ENCODE data around the gene PBX2. TPM values are rescaled to one million over a fixed set of nuclear protein-coding genes. Genes with fewer than 3 reads are reported as not detected.

PBX2 gene
- total RNA-seq, 1 experiment from 2014 or later, result 14.3 TPM

DNA sequence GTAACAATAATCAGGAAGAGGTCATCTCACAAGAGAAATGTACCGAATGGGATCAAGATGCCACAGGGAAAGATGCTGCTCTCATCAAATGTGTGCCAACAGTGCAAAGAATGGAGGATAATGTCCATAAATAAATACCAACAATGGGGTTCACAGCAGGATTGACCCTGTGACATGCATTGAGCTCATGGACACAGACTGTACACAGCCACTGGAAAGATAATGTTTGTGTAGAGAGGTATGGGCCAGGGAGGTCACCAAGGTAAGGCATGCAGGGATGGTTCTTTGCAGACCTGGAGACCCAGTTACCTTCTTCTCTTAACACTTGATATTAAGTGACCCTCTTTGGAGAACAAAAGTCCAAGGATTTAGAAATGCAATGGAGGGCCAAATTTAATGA is 15.6 kb downstream of the PBX2 start:
- no peak for DNase-seq (ENCODE audit: low spot score)

DNA sequence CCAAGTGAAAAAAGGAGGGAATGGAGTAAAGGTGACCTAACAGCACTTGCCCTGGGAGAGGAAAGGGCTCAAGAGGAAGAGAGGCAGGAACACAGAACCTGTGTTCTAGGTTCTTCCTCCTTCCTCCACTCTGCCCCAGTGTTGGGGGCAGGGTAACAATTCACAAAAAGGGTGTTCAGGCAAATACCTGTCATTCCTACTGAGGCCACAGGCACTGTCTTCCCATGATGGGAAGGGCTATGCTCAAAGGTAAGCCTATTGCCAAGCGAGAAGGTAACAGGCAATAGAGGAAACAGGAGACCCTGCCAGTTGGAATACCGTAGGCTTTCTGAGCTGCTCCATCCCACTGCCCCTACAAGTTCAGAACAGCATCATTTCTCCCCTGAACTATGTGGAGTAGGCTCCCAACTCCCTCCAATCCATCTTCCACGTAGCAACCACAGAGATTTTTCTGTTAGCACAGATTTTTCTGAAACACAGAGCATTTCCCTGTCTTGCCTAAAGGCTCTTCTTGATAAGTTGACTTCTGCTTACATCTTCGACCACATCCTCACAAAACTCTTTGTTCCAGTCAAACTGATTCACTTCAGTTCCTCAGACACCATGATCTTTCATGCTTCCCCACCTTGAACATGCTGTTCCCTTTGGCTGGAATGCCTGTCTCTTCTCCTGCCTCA is 16.8 kb downstream of the PBX2 start:
- DNase-seq (ENCODE audit: low spot score), result no peak

DNA sequence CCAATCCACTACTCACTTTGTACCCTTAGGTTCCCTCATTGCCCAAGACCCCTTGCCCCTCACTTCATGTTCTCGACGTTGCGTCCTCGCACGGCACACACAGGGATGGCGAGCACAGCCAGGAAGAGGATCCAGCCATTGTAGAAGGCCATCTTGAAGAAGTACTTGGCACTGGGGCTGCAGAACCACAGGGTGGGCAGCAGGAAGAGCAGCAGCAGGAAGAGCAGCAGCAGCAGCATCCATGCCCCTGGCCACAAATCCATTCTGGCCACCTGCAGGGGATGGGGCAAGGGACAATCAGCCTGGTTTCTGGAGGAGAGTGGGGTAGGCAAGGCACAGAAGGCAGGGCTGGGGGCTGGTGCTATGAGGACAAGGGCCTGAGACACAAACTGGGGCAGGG is 18.8 kb downstream of the PBX2 start:
- no peak for DNase-seq (ENCODE audit: low spot score)

DNA sequence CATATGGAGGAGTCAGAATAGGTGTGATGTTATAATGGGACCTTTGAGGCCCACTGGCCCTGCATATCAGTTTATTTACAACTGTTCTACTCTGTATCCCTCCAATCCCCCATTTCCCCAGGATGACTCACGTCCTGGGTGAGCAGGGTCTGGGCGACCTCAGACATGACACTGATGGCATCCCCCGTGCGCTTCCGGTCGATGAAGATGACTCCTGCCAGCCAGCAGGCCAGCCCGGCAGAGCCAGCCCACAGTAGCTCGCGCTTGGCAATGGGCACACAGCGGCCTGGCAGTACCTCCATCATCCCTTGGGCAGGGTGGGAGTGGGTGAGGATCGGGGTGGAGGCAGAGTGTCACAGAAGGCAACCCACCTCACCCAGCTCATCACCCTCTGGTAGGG is 19.7 kb downstream of the PBX2 start:
- DNase-seq (ENCODE audit: low spot score), result no peak

DNA sequence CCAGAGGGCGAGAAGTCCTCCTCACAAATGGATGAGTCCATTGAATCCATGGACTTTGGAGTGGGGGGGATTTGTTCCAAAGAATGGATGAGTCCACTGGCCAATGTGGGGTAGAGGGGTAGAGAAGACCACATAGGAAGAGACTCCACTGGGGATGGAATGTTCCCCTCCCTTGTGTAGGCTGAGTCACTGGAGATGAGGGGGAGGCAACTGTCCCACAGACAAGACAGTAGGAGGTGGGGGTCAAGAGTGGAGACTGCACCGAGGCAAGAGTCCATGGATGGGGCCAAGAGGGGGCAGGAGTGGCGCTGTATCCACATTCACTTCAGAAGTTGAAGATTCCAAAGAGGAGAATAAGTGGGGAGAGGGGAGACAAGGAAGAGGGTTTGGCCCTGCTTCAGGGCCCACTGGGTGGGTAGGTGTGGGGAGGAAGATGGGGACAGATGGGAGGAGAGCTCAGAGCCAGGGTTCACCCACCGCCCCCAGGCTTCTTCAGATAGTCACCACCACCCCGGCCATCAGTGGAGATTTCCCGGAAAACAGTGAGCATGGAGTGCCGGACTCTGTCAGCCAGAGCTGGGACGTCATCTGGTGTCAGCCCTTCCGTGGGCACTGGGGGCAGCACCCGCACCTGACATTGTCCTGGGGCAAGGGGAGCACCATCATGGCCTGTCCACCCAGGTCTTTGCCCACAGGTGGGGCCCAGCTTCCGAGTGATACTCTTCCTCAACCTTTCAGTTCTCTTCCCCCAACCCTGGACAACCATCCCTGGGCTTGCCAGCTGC is 21.0 kb downstream of the PBX2 start:
- no peak for DNase-seq (ENCODE audit: low spot score)

DNA sequence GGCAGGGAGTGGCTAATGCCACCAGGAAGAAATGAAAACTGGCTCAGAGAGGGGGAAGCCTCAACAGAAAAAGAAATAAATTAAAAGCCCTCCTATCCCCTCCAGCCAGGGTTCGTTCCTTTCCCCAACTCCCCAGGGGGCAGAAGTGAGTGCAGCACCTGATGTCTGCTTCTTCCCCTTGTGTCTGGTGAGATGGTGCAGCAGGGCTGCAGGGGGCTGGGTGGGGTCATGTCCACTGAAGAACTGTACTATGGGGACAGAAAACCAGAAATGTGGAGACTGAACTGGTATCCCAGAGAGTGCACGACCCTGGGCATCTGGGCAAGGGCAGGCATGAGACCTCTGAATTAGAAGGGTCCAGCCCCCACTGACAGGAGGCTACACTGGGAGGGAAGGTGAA is 21.7 kb downstream of the PBX2 start:
- no peak for DNase-seq (ENCODE audit: low spot score)

DNA sequence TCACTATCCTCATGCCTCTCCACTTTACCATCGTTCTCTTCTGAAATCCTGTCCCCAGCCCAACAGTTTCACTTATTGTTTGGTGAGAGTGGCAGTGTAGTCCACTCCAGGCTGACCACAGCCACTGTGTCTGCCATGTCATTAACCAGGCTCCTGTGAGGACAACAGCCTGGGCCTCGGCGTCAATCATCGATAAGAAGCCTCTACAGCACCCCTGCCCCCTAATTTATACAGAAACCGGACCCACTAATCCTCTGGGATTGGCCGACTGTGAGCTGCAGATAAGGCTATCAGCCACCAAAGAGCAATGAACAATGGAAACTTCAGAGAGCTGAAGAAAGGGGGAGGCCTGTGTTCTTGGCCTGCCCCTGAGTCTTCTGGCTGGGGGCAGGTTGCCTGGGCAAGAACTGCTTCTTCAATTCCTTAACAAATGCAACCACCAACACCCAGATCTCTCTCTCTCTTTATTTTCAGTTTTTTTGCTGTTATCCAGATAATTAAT is 22.2 kb downstream of the PBX2 start:
- no peak for DNase-seq (ENCODE audit: low spot score)

DNA sequence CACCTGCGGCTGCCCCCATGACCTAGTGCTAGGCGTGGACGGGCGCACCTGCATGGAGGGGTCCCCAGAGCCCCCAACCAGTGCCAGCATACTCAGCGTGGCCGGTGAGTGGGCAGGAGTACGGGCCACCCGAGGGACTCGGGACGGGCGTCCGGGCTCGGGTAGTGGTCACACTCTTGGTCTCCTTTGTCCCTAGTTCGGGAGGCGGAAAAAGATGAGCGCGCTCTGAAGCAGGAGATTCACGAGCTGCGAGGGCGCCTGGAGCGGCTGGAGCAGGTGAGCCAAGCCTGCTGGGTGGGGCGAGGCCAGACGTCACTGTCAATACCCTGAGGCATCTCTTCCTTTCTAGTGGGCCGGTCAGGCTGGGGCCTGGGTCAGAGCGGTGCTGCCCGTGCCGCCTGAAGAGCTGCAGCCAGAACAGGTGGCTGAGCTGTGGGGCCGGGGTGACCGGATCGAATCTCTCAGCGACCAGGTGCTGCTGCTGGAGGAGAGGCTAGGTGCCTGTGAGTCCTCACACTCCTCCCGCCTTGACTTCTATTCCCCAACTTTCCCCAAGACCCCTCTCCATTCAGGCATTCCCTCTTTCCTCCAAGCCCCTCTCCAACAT is 22.7 kb downstream of the PBX2 start:
- DNase-seq (ENCODE audit: low spot score), result no peak

DNA sequence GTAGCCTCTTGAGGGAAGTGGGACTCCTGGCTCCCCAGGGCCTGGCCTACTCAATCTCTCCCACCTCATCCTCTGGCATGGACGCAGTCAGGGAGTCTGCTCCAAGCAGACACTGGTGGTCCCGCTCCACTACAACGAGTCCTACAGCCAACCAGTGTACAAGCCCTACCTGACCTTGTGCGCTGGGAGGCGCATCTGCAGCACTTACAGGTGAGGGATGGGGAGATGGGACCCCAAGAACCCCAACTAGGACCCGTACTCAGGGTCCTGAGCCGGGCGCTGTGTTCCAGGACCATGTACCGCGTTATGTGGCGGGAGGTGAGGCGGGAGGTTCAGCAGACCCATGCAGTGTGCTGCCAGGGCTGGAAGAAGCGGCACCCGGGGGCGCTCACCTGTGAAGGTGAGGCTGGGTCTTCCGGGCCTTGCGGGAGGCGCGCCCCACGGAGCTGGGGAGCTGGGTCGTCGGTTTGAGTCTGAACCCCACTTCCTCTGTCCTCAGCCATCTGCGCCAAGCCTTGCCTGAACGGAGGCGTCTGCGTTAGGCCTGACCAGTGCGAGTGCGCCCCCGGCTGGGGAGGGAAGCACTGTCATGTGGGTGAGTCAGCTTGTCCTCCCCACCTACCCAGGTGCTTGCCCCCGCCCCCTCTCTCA is 23.5 kb downstream of the PBX2 start:
- DNase-seq (ENCODE audit: low spot score), result no peak

DNA sequence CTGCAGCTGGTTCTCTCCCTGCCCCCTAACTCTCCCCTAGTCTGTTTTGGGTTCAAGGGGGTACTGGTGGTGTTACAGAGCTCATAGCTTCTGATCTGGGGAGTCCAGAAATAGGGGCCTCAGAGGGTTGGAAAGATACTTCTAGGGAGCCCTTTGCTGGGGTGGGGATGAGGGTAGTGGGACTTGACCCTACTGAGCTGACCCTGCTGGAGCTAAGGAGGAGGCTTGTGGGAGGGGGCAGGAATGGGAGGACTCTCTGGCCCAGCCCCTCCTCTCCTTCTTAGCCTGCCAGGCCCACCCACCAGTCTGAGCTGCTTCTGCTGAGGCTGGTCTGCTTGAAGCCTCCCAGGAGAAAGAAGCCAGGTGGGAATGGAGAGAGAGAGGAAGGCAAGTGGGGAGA is 25.7 kb downstream of the PBX2 start, which contains the start of gene EGFL8:
Gene EGFL8 (plus strand): TSS at position 301 of the 400 bp plus-strand sequence. CDS start 1,571 bp downstream, outside the sequence.
- no peak for DNase-seq (ENCODE audit: low spot score)

DNA sequence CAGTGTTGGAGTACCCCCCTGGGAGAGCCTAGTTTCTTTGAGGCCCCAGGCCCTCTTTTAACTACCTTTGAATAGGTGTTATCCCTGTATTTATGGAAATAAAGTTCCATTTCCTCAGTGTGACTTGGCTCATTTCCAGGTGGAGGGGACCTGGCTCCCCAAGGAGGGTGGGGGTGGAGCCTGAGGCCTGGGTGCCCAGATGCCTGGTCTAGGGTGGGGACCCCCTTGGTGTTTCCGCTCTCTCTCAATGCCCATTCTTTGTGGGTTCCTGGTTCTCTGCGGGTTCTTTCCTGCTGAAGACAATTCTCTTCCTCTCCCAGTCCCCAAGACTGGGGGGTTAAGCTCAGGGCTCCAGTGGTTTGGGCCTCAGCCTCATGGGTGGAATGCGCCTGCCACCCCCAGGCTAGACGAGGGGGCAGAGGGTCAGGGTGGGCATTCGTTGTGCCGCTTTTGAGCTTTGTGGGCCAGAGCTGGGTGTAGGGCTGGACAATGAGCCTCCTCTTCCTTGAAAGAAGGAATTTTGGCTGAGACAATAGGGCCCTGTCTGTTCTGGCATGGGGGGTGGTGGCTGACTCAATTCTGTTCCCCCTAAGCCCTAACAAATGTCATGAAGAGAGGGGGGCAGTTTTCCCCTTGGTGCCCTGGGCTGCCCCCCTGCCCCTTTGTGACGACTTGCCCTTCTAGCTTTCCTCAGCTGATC is 26.3 kb downstream of the PBX2 start:
- no peak for DNase-seq (ENCODE audit: low spot score)

DNA sequence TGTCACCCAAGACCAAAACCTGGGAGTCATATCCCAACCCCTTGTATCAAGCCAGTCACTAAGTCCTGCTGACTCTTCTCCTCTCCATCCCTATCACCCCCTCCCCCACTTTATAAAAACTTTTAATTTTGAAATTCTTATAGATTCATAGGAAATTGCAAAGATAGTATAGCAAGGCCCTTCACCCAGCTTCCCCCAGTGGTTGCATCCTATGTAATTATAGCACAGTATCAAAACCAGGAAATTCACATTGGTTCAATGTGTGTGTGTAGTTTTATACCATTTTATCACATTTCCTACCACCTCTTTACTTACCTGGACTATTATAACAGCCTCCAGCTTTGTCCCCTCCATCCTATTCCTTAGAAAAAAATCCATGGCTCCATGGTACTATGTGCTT is 31.9 kb downstream of the PBX2 start:
- no peak for DNase-seq (ENCODE audit: low spot score)

DNA sequence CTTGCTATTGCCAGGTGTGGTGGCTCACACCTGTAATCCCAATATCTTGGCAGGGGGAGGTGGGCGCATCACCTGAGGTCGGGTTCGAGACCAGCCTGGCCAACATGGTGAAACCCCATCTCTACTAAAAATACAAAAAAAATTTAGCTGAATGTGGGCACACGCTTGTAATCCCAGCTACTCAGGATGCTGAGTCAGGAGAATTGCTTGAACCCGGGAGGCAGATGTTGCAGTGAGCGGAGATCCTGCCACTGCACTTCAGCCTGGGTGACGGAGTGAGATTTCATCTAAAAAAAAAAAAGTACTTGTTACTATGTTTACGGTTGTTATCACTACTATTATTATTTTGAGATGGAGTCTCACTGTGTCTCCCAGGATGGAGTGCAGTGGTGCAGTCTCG is 33.1 kb downstream of the PBX2 start:
- DNase-seq (ENCODE audit: low spot score), result no peak

DNA sequence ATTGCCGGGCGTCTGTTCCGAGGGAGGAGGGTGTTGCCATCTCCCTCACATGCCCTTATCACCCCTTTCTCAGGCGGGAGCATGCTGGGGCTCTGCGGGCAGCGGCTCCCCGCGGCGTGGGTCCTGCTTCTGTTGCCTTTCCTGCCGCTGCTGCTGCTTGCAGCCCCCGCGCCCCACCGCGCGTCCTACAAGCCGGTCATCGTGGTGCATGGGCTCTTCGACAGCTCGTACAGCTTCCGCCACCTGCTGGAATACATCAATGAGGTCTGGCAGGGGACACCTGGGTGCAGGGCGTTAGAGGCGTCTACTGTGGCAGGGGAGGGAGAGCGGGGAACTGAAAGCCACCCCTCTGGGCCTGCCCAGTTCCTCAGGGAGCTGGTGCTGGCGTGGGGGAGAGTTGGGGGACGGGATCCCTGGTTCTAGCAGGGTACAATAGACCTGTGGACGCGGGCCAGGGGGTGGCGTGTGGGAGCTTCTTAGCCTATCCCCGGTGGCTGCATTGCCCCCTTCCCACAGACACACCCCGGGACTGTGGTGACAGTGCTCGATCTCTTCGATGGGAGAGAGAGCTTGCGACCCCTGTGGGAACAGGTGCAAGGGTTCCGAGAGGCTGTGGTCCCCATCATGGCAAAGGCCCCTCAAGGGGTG is 35.4 kb downstream of the PBX2 start:
- DNase-seq (ENCODE audit: low spot score), result peak; percentile 76

DNA sequence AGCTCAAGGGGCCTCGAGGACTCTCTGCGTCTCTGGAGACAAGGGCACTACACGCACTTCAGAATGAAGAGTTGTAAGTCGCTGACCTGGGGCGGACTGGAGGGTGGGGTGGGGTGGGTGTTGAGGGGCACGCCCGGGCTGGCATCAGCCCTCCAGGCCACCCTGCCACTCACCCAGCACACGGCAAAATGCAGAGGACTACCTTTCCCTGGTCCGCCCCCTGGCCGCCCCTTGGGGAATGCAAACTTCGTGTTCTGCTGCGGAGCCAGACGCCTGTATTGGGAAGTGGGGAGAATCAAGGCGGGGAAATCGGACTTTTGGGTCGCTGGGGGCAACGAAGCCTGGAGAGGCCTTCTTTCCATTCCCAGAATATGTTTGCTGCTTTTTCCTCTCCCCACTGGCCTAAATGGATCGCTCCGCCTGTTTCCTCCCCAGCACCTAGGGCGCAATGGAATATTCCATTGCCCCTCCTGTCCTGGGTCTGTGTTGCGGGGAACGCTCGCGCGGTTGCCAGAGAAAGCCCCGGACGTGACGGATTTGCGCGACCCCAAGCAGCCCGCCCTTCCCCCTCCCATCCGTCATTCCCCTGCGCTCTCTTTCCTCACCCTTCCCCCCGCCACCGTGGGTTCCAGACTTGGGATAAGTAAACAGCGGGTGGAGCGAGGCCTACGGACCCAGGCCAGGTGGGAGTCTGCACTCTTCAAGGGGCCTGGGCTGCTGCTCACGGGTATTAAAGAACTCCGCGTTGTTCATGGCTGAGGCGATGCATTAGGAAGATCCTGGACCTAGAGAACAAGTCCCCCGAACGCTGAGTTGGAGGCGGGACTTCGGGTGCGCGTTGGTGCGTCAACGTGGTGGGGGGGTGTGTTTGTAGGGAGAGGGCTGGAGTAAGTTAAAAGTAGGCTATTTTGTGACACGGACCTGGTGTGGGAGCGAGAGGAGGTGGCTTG is 36.2 kb downstream of the PBX2 start, which contains the start of gene PPT2:
Gene PPT2 (plus strand): TSS at position 578 of the 950 bp plus-strand sequence. CDS start 454 bp downstream, outside the sequence.
- DNase-seq (ENCODE audit: low spot score), result peak; percentile 90

DNA sequence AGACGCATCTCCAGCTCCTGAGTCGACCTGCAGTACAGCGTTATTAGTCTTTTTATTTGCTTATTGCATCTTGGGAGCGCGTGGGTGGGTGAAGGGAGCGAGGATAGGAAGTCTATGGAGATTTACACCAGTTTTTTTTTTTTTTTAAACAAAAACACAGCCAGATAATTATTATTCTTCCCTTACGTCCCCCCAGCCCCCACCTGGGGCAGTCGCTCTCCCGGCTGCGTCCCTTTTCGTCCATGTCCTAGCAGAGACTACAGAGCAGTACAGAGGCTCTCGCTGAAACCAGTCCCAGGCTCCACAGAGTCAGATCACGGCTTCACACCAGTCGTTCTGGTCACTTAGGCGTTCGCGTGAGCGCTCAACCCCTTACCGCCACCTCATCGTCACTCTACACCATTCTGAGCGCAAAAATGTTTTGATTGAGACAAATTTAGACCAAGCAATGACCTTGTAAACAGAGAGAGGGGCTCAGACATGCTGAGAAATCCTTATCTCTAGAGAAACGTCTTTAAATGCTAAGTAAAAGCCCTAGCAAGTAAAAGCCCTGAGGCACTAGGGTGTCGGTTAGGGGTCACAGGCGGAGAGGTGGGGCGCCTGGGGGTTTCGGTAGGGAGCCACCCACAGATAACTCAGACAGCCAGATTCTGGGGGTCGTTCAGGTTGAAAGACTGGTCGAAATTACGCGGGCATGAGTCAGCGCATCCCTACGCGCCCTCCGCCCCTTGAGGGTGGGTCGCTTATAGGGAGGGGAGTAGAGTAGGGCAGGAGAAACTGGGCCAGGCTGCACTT is 37.0 kb downstream of the PBX2 start:
- peak; percentile 32 for DNase-seq (ENCODE audit: low spot score)

DNA sequence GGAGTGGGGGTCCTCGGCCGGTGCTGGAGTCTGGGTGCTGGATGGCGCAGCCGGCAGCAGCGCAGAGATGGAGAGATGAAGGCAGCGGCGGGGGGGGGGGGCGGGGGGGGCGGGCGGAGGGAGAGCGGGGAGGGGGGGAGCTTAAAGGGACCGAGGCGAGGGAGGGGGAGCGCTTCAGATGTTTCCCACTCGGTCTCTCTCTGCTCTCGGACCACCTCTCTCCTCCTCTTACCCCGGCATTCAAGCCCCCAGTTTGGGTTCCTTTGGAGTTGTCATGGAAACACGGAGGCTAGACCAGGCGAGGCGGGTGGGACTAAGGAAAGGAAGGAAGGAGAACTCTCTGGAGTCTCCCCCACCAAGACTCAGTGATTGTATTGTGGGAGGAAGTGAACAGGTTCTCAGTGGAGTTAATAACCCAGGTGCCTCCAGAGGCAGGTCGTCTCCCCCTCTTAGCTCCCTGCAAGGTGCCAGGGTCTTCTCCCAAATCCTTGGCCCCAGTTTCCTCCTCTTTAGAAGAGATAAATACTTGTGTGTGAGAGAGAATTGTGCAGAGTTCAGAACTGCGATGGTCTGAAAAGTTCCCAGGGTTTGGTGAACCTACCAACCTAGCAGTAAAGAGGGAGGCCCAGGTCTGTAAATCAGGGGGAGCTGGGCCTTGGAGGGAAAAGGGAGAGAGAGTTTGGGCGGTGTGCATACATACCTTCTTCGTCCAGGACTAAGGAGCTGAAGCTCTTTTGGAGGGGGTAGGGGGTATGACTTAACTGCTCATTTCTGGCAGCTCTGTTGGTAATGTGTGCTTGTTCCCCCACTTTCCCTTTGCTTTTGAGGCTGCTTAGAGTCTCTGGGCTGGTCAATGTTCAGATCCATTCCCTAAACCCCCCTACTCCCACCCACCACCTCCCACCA is 37.9 kb downstream of the PBX2 start, which contains the start of gene PRRT1:
Gene PRRT1 (minus strand): TSS at position 77 of the 906 bp plus-strand sequence. CDS start 112 bp downstream, outside the sequence.
- DNase-seq (ENCODE audit: low spot score), result no peak

Data from H4 (cell line).